ENCODE data around the gene CFAP157.

Gene CFAP157

GRCh38 chr9:127762111-127762676 lies 55.4 kb downstream of the CFAP157 start:
- no peak for DNase-seq (ENCODE audit: low read depth)

- DNase-seq (ENCODE audit: low read depth), result peak; percentile 18
Measured at GRCh38 chr9:127763918-127764384, 57.2 kb downstream of the CFAP157 start.

- DNase-seq (ENCODE audit: low read depth), result no peak
Measured at GRCh38 chr9:127765418-127765817, 58.6 kb downstream of the CFAP157 start.
